ENCODE results near the gene TUT7.

TUT7 gene

GRCh38 chr9:86337469-86338108, 16.6 kb downstream of the TUT7 start:
- Histone ChIP-seq H3K9me3 (ENCODE audit: control insufficient read depth, insufficient read depth, low read depth, low read length) (no peaks in the 10 kb centered on the region), H3K4me3 (ENCODE audit: low read depth, low read length) (no peak overlapping the region), H3K27ac (ENCODE audit: extremely low read depth, low read depth, low read length) (no peak overlapping the region), H3K4me1 (ENCODE audit: control insufficient read depth, insufficient read depth, low read length) (no peaks in the 10 kb centered on the region), H3K36me3 (ENCODE audit: control insufficient read depth in 2 of 2, insufficient read depth in 1 of 2, low read length in 2 of 2) (peaks cover 17 to 90% of the 10 kb centered on the region in 2 experiments)
- ChIA-PET POLR2A (no interaction called here), CTCF (interaction anchor here (0.5 kb wide), 2 partner anchors 13 to 1075 kb away, joined by 3 to 5 read pairs; no protein-coding TSS in a partner anchor)
- no peak for TF ChIP-seq ZNF175 (tag by site-specific recombination; IDR thresholded peaks at IDR 0.05)
- TF ChIP-seq ZNF157 (tag by site-specific recombination; IDR thresholded peaks at IDR 0.05): no peak
- no peak for TF ChIP-seq KLF8 (tag by site-specific recombination; IDR thresholded peaks at IDR 0.05)
- TF ChIP-seq TSHZ1 (tag by site-specific recombination; IDR thresholded peaks at IDR 0.05; ENCODE audit: borderline replicate concordance): no peak
- TF ChIP-seq REPIN1 (tag by site-specific recombination; IDR thresholded peaks at IDR 0.05; ENCODE audit: low read depth): no peak
- TF ChIP-seq ZNF280C (tag by site-specific recombination; IDR thresholded peaks at IDR 0.05): no peak
- TF ChIP-seq ZNF266 (tag by site-specific recombination; IDR thresholded peaks at IDR 0.05; ENCODE audit: low read depth): no peak
- TF ChIP-seq, protein P1, sequence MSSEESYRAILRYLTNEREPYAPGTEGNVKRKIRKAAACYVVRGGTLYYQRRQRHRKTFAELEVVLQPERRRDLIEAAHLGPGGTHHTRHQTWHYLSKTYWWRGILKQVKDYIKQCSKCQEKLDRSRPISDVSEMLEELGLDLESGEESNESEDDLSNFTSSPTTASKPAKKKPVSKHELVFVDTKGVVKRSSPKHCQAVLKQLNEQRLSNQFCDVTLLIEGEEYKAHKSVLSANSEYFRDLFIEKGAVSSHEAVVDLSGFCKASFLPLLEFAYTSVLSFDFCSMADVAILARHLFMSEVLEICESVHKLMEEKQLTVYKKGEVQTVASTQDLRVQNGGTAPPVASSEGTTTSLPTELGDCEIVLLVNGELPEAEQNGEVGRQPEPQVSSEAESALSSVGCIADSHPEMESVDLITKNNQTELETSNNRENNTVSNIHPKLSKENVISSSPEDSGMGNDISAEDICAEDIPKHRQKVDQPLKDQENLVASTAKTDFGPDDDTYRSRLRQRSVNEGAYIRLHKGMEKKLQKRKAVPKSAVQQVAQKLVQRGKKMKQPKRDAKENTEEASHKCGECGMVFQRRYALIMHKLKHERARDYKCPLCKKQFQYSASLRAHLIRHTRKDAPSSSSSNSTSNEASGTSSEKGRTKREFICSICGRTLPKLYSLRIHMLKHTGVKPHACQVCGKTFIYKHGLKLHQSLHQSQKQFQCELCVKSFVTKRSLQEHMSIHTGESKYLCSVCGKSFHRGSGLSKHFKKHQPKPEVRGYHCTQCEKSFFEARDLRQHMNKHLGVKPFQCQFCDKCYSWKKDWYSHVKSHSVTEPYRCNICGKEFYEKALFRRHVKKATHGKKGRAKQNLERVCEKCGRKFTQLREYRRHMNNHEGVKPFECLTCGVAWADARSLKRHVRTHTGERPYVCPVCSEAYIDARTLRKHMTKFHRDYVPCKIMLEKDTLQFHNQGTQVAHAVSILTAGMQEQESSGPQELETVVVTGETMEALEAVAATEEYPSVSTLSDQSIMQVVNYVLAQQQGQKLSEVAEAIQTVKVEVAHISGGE (tag by site-specific recombination; conservative IDR thresholded peaks at IDR 0.05; ENCODE audit: low read depth): no peak

GRCh38 chr9:86336058-86336457, 18.2 kb downstream of the TUT7 start:
- CTCF ChIA-PET: interaction anchor here (0.5 kb wide), 1 partner anchor 11 kb away, joined by 3 read pairs; no protein-coding TSS in a partner anchor
- no peaks in the 10 kb centered on the region for H3K9me3 ChIP-seq (ENCODE audit: control insufficient read depth, insufficient read depth, low read depth, low read length)
- no peak overlapping the region for H3K27ac ChIP-seq (ENCODE audit: extremely low read depth, low read depth, low read length)
- H3K4me1 ChIP-seq (ENCODE audit: control insufficient read depth, insufficient read depth, low read length): no peaks in the 10 kb centered on the region
- POLR2A ChIA-PET: no interaction called here
- peaks cover 7 to 83% of the 10 kb centered on the region in 2 experiments for H3K36me3 ChIP-seq (ENCODE audit: control insufficient read depth in 2 of 2, insufficient read depth in 1 of 2, low read length in 2 of 2)
- H3K4me3 ChIP-seq (ENCODE audit: low read depth, low read length): no peak overlapping the region
- no peak for TF ChIP-seq ZNF280C (tag by site-specific recombination; IDR thresholded peaks at IDR 0.05)
- no peak for TF ChIP-seq ZNF558 (tag by site-specific recombination; IDR thresholded peaks at IDR 0.05)
- no peak for TF ChIP-seq ZNF549 (tag by site-specific recombination; IDR thresholded peaks at IDR 0.05)
- TF ChIP-seq, protein P2, sequence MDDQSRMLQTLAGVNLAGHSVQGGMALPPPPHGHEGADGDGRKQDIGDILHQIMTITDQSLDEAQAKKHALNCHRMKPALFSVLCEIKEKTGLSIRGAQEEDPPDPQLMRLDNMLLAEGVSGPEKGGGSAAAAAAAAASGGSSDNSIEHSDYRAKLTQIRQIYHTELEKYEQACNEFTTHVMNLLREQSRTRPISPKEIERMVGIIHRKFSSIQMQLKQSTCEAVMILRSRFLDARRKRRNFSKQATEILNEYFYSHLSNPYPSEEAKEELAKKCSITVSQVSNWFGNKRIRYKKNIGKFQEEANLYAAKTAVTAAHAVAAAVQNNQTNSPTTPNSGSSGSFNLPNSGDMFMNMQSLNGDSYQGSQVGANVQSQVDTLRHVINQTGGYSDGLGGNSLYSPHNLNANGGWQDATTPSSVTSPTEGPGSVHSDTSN (CRISPR knock-in tag; IDR thresholded peaks at IDR 0.05): no peak
- TF ChIP-seq ZNF2 (tag by site-specific recombination; IDR thresholded peaks at IDR 0.05): no peak
- no peak for TF ChIP-seq ZFHX2 (tag by site-specific recombination; conservative IDR thresholded peaks at IDR 0.05)
- TF ChIP-seq ZNF660 (tag by site-specific recombination; IDR thresholded peaks at IDR 0.05): no peak
- no peak for TF ChIP-seq ZNF449 (tag by site-specific recombination; IDR thresholded peaks at IDR 0.05)
- TF ChIP-seq HOXA7 (CRISPR knock-in tag; IDR thresholded peaks at IDR 0.05; ENCODE audit: borderline replicate concordance): no peak
